HG02588 (cell line): ENCODE results near the gene ANKRD7.

Experiments
- ATAC-seq: cut with Tn5 transposase; IDR thresholded peaks from one replicate; pipeline ENCODE4 v1.9.1; 2021; ENCODE audit warnings: mild to moderate bottlenecking, moderate library complexity; ENCODE audit not compliant: unreplicated experiment

Gene ANKRD7, protein sequence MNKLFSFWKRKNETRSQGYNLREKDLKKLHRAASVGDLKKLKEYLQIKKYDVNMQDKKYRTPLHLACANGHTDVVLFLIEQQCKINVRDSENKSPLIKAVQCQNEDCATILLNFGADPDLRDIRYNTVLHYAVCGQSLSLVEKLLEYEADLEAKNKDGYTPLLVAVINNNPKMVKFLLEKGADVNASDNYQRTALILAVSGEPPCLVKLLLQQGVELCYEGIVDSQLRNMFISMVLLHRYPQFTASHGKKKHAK

DNA sequence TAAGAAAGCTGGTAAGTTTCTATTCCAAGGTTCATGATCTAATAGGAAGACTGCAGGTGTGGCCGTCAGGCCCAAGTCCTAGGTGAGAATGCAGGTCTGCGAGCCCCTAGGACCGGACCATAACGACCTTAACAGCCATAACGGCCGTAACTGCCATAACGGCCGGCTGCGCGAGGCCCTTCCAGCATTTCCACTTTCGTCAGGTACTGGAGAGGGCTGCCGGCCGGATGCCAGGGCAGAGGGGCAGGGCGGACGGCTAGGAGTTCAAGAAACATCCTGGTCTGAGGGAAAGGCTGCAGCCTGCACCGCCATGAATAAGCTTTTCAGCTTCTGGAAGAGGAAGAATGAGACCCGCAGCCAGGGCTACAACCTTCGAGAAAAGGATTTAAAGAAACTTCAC lies at the start of gene ANKRD7:
TSS of gene ANKRD7 (plus strand) at position 184 of the 400 bp plus-strand sequence. CDS start at position 311, 127 bp downstream.
- ATAC-seq, result no peak

DNA sequence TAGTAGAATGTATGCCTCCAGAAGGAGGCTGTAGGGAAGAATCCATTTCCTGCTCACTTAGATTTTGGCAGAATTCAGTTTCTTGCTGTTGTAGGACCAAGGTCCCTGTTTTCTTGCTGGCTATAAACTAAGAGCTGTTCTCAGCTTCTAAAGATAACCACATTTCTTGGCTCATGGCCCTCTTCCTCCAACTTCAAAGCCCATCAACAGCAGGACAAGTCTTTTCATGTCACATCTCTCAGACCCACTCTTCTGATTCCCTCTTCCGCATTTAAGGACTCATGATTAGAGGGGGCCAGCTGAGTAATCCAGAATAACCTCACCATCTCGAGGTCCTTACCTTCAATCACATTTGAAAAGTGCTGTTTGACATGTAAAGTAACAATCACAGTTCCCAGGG lies 48.8 kb upstream of the ANKRD7 start:
- no peak for ATAC-seq

DNA sequence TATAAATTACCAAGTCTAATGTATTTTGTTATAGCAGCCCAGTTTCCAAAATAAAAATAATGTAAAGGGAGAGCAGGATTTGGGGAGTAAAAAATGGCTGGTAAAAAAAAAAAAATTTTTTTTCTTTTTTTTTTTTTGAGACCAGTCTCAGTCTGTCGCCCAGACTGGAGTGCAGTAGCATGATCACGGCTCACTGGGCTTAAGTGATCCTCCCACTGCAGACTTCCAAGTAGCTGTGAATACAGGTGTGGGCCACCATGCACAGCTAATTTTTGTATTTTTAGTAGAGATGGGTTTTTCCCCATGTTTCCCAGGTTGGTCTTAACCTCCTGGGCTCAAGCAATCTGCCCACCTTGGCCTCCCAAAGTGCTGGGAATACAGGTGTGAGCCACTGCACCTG lies 45.3 kb upstream of the ANKRD7 start:
- ATAC-seq, result no peak

DNA sequence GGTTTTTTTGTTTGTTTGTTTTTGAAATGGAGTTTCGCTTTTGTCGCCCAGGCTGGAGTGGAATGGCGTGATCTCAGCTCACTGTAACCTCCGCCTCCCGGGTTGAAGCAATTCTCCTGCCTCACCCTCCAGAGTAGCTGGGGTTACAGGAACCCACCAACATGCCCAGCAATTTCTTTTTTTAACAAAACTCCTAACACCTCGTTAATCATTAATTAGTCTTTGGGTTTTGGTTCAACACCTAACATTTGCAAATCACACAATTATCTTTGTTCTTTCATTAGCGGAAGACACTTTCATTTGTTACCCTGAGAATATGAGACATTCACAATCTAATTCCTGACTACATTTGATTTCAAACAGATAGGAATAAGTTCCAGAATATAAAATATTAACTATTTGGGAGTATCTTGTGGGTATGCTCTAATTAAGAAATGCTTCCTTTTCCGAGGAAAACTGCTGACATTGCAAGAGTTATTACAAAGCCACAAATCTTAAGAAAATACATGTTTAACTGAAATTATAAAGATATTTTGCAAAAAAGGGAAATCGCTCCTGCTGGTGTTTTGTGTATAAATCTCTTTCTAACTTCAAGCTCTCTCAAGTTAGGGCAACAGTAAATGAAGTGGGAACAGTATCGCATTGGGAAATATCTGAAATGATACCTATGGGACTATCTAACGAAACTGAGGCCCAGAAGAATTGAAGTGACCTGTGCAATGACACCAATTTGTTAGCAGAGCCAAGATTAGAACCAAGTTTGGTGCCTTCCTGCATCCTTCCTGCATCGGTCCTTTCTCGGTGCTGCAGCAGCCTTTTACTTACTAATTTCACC lies 41.7 kb upstream of the ANKRD7 start:
- ATAC-seq, result peak; percentile 1

DNA sequence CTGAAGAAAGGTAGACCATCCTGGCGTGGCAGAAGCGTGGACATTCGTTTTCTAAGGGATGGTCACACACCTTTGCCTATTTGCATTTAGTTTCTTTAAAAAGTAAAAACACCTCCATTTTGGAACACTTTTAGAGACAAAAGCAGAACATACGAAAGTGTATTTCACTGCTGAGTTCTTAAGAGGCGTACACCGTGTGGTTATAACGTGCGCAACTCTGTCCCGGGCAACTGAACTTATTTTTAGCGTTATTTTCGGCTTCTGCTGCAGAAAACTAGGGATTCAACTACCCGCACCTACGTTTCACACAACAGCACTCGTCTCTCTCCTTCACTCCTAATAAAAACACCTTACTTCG lies 41.1 kb upstream of the ANKRD7 start:
- ATAC-seq, result peak; percentile 7

DNA sequence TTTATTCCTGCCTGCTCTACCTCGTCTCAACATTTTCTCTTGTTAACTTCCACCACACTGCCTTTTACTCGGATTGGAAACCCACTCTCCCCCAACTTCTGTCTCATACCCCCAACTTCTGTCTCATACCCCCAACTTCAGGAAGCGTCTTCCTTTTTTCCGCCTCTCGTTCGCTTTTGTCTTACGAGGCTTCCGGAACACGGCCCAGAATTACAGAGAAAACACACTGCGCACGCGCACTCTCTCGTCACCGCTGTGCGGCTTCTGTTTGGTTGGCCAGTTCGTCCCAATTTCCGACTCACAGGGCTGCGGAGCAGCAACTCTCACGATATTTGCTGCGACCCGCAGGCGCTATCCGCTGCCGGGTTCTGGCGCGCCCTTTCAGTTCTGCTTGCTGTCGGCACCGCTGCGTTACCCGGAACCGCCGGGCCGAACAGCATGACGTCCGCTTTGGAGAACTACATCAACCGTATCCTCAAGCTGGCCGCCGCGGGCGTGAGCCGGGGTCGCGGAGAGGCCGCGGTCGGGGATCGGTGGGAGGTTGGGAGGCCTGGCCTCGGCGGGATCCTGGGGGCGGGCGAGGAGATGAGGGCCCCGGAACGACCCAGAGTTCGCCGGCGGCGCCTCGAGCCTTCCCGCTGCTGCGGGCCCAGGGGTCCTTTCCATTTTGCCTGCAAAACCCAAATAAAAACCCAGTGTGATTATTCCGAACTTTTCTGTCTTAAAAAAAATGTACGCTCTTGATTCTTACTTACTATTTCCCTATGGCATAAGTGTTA lies 40.5 kb upstream of the ANKRD7 start, which contains the start of gene LSM8:
TSS of gene LSM8 (plus strand) at position 379 of the 779 bp plus-strand sequence. CDS start at position 439, 60 bp downstream.
- ATAC-seq, result peak; percentile 98

DNA sequence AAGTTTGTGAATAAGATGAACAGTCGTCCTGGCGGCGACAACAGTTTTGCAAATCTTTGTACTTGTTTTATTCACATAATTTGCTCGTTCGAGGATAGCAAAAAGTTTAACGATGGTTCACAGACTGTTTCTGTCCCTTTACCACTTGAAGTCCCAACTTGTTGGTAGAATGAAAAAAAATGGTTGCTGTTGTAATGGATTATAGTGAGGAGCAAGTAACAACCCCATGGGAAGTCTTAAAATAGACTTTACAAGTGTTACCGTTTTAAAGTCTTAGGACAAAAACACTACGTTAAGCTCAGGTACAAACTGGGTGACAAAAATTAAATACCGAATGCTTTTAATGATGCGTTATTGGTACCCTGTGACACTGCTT lies 40.0 kb upstream of the ANKRD7 start:
- ATAC-seq, result no peak

DNA sequence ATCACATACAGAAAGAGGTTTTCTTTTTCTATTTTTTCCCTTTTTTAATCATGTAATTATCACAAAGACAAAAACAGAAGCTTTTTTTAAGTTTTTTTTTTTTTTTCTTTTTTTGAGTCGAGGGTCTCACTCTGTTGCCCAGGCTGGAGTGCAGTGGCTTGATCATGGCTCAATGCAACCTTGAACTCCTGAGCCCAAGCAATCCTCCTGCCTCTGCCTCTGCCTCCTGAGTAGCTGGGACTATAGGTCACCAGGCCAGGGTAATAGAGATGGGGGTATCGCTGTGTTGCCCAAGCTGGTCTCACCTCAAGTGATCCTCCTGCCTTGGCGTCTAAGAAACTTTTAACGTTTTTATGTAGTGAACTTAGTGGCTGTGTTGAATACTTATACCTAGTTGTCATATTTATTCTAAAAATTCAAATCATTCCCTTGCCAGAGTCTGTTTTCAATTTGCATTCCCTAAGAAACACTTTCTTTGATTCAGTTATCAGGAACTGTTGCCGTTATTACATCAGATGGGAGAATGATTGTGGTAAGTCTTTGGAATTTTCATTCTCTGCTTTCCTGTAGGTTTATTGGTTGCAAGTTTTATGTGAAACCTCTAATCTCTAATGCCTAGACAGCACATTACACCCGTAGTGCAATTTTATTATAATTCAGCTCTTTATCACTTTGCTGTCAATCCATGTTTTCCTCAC lies 39.2 kb upstream of the ANKRD7 start:
- no peak for ATAC-seq

DNA sequence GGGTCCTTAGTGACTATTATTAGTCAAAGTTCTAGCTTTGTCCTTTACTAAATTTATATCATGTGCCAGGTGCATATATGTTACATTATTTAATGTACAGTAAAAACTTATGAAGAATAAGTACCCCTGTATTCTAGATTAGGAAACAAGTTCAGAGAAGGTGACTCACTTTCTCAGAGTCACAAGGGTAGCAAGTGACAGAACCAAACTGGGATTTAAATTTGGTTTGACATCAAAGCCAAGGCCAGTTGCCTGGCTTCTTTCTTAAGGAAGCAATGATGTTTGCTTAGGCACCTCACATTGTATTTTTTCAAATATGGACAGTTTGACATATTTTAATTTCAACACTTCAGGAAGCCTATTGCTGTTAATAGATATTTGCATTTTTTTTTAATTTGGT lies 38.0 kb upstream of the ANKRD7 start:
- no peak for ATAC-seq

DNA sequence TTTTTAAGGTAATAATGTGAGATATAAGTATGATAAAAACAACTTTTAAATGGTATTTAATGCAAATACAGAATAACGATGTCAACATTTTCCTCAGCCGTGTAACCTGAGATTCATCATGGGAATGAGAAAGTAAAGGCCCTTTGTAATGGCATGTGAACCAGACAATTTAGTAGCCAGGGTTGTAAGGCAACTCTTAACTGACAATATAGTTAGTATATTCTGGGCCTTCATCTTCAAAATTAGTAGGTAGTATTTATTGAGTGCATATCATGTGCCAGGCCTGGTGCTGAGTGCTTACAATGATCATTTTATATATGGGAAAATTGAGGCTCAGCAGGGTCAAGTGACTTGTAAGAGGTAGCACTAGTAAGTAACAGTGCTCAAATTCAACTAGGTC lies 29.9 kb upstream of the ANKRD7 start:
- ATAC-seq, result no peak

DNA sequence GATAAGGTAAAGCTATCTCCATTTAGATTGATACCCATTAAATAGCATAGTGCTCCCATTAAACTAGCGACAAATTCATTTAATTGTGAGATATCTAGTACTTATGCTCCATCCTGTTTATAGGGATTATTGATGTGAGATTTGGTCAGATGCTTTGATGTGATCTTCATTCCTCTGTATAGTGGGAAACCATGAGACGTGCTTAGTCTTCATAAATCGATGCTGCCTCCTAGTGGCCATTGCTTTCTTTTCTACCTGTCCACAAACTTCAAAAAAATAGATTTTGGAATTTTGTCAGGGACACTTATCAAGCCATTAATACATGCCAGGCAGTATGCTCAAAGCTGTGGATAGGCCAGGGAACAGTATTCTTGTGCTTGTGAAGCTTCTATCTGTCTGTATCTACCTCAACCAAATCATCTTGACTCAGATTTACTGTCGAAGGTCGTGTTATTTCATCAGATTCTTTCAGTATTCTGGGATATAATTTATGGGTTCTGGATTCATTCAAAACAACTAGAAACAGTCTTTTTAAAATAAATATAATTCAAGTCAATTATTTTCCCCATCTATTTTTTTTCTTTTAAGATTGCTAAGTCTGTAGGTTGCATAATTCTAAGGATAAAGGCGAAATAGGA lies 28.5 kb upstream of the ANKRD7 start:
- ATAC-seq, result peak; percentile 86

DNA sequence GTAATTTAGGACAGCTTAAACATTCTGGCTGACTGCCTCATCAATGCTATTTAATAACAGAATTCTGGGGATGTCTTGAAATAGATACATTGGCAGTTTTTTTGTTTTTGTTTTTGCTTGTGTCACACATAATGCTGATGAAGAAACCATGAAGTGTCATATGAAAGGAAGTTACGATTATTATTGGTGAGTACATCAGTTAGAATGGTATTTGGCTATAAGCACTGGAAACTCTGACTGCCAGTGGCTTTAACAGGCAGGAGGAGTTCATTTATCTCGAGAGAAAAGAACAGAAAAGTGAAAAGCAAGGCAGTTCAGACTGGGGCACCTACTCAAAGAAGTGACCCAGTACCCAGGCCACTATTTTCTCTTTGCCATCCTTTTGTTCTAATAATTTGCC lies 22.4 kb upstream of the ANKRD7 start:
- ATAC-seq, result no peak

DNA sequence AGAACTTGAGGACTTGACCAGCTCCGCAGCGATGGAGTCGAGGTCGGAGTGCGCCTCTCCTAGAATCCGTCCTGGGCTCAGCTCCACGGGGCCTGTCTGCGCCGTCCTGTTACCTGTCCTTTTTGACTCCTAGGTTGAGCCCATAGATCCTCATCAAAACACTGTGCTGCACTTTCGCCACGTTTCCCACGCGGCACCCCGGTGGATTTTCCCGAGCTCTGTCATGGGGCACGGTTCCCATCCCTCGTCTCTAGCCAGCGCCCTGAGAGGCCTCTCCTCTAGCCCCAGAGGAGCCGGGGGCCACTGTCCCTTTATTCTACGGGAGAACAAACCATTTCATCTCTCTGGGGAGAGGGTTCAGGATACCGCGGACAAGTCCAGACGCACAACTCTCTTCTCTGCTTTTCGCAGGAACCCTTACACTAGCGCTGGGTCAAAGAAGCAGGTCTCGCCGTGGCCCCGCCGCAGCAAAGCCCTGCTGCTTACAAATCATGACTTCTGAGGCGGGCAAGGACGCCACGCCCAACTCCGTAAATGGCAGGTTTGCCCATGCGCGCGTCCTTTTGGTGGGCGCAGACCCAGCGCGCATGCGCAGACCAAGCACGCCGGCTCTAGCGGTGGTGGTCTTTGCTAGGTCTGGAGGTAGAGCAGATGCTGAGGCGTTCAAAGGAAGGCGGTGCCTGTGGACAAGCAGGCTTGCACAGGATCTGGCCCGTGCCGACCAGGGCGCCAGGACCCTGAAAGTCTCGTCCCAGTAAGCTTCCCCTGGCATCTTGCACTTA lies 10.3 kb upstream of the ANKRD7 start:
- ATAC-seq, result peak; percentile 95

DNA sequence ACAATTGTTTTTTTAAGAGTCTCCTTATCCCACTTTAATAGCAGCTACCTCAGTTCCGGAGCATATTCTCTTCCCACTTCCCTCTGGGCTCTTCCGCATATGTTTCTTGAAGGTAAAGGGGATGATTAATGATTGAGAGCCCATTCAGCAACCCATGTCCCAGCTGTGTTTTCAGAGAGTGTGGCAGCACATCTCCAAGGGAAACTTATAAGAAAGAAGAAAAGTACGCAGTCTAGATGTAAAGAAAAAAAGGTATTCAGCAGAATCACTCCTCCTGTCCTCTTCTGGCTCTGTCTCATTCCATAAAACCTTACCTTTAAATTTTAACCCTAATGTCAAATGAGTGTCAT lies 9.7 kb upstream of the ANKRD7 start:
- peak; percentile 14 for ATAC-seq

DNA sequence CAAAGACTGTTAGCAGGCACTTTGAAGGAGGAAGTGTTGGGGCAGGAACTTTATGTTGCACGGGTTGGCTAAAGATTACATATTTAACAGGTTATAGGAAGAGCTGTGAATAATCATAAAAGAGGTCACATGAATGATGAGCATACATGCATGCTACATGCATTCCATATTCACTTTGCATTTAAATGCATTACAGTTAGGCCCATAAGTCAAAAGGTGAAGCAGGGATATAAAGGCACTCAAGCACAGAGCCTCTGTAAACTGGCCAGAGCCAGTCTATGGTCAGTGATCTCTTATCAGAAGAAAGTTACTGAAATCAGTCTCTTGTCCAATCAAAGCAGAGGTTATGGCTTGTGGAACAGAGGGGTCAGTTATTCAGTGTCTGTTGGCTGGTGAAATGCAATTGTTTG lies 7.3 kb upstream of the ANKRD7 start:
- no peak for ATAC-seq

DNA sequence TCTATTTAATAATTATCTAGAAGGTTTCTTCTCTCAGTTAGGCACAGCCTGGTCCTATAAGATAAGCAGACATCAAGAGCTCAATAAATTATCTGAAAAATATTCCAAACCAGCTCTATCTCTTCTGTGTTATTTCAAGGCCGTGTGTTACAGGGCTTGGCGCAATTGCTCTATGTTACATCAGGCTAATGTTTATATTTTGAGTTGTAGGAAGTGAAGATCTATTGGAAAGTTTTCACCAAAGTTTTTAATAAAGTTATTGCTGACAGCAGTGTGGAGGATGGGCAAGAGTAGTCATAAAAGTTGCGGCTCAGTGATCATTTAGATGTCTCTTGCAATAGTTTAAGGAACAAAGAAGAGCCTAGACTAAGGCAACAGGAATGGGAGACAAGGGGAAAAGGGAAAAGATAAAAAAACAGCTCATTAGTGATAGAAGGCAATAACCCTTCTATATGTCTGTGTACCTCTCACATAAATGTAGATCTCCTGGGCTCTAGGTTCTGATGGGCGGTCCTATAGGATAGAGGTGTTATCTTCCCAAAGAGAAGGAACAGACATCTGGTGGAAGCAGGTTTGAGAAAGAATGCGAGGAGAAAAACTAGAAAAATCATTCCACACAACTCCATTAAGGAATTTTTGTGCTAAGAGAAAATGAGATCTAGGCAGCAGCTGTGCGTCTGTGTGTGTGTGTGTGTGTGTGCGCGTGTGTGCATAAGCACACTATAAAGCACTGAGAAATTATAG lies 5.9 kb upstream of the ANKRD7 start:
- no peak for ATAC-seq

DNA sequence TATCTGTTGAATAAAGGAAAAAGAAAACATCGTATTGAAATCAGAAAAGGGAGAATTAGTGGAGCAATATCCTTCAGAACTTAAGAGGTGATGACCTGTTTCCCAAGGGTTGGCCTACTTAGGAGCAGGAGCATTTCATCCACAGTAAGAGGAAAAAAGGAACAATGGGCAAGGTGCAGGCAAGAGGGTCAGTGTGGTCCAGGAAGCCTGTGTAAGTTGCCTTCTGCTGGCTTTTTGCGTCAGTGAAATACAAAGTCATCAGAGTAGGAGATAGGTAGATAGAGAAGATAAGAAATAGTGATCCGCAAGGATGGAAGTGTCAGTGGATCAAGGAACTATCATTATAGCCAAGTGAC lies 5.4 kb upstream of the ANKRD7 start:
- no peak for ATAC-seq

DNA sequence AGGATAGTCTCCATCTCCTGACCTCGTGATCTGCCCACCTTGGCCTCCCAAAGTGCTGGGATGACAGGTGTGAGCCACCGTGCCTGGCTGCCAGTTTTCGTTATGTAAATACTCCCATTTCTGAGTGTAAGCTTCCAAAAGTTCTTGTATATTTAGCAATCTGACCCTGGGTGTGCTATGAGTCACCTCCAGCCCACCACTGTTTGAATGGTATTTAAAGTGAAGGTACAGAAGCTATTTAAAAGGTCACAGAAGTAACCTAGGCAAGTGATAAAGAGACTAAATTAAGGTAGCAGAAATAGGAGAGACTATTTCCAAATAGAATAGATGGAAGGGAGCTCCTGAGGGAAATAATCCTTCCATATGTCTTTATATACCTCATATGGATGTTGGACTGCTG lies 3.9 kb upstream of the ANKRD7 start:
- ATAC-seq, result no peak

DNA sequence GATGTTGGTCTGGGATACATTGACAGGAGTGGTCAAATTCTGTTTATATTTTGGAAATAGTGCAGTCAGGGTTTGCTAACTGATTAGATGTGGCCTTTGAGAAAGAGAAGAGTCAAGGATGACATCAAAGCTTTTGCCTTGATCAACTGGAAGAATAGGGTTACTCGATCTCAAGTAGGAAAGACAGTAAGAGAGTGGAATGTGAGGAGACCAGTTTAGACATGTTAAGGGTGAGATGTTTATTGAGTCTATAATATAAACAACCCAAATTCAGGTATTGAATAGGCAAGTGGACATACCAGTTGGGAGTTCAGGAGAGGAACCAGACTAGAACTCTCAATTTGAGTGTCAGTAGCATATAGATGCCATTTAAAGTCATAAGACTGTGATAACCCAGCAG lies 1.9 kb upstream of the ANKRD7 start:
- no peak for ATAC-seq
